Urothelium cell line (cell line): ENCODE data around the gene MAP3K6.
A peak's percentile ranks its signal among the peaks of the same experiment; 100 is the strongest.

Experiments used
- DNase-seq: peaks from one replicate; pipeline ENCODE4 v3.0.0; 2011; ENCODE audit warnings: low spot score, mixed read lengths
- FAIRE-seq: peaks from 2 replicates; lab custom pipeline; 2011; peaks lifted over from hg19 to GRCh38; lab: Jason Lieb, UNC

Gene MAP3K6

GRCh38 chr1:27379564-27380122 lies 12.9 kb upstream of the MAP3K6 start:
- no peak for FAIRE-seq
- DNase-seq = no peak

DNA sequence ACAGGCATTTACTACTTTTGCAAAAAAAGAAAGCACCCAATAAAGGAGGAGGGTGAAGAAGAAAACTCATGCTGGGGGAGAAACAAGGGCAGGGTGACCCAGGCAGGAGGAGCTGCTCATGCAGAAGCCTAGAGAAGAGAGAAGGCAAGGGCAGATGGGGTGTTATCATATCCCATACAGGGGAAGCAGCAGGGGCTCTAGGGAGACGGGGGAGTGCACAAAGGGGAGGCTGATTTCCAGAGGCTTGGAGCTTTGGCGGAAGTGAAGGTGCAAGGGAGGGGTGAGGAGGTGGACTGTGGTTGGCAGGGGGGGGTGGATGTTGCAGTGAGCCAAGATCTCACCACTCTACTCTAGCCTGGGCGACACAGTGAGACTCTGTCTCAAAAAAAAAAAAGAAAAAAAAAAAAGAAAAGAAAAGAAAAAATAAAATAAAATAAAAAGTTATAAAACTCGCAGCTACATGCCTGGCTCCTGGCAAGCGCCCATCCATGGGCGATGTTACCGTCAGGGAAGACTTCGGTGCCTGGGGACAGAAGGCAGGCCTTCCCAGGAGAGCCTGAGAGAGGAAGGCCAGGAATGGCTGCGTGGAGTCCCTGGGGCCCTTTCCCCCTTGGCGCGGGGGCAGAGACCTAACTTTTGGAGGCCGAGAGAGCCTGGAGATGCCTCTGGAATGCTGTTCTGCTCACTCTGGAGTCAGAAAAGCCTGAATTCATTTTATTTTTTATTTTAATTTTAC lies 11.2 kb upstream of the MAP3K6 start:
- FAIRE-seq = no peak

GRCh38 chr1:27374362-27375086 lies 7.8 kb upstream of the MAP3K6 start, which contains the start of gene FCN3:
FCN3 (minus strand) TSS chr1:27374824; CDS start chr1:27374818, 6 bp downstream.
- no peak for FAIRE-seq
- DNase-seq = no peak

More for the DNA sequence above, 11.2 kb upstream of the MAP3K6 start:
- DNase-seq = no peak

DNA sequence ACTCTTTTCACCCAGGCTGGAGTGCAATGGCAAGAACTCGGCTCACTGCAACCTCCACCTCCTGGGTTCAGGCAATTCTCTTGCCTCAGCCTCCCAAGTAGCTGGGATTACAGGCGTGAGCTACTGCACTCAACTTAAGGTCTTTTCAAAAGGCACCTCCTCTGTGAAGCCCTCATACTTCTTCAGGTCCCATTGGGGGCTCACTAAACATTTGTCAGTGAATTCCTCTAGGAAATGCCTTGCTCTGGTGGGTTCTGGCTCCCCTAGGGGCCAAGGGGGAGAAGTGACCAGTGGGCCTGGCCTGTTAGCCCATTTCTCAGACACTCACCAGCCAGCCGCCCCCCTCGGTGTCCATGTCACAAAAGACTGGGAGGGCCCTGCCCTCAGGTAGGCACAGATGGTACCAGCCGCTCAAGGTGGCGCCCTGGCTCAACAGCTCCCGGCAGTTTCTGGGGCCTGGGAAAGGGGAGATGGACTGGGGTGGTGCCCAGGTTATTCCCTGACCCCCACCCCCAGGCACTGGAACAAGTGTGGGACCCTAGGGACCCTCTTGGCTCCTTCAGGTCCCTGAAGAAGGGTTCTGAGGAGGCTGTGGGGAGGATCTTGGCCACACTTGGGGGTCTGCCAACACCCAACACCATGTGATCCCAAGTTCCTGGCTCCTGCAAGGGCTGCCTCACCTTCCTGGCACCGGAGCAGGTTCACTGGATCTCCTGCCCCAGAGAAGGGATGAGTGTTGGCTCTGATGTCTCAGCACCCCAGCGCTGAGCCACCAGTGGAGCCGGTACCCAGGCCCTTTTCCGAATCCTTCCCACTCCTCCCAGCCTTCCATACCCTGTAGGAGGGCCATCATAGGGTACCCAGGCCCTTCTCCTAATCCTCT lies 6.3 kb upstream of the MAP3K6 start:
- no peak for FAIRE-seq
- peak; percentile 41 for DNase-seq

DNA sequence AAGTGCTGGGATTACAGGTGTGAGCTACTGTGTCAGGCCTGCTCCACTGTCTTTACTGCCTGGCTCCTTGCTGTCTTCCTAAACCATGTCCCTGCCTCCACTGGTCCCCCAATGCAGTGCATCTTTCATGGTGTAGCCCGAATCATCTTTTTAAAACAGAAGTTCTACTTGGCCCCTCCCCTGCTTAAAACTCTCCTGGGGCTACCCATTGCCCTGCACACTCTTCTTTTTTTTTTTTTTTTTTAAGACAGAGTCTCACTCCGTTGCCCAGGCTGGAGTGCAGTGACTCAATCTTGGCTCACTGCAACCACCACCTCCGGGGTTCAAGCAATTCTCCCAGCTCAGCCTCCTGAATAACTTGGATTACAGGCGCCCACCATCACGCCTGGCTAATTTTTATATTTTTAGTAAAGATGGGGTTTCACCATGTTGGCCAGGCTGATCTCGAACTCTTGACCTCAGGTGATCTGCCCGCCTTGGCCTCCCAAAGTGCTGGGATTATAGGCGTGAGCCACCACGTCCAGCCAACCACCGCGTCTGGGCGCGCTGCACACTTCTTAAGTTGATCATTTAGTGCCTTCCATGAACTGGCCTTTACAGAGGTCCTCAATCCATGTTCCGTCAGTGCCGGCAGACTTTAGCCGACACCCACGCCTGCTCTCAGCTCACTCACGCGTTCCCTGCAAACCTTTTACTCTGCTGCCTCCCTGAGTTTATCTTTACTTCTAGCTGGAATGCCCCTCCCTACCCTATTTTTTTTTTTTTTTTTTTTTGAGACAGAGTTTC lies 5.5 kb upstream of the MAP3K6 start:
- FAIRE-seq (no peak), DNase-seq (no peak)

DNA sequence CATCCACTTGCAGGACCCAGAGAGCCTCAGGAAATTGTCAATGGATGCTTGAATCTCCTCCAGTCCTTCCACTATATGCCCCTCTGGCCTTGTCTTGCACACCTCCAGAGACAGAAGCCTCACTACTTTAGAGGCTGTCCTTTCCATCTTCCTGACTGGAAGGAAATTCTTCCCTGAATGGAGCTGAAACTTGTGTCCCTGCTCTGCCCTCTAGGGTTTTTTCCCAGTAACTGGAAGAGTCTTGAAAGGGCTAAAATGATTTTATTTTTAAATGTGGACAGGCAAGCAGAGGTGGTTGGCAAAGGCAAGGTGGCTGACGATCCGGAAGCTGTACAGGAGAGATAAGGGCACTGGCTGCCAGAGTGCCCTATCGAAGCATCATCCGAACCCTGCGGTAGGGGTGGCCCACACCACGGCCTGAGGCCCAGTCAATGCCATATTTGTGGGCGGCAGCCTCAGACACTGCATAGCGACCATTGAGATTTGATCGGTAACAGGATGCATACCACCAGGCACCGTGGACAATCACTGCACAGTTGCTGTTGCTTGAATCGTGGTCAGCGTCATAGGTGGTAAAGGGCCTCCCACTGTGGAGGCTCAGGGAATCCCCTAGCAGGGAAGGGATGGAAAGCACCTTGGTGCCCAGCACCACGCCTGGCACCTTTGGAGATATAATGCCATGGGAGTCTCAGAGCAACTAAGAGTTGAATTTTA lies 2.3 kb upstream of the MAP3K6 start:
- DNase-seq = no peak
- no peak for FAIRE-seq

DNA sequence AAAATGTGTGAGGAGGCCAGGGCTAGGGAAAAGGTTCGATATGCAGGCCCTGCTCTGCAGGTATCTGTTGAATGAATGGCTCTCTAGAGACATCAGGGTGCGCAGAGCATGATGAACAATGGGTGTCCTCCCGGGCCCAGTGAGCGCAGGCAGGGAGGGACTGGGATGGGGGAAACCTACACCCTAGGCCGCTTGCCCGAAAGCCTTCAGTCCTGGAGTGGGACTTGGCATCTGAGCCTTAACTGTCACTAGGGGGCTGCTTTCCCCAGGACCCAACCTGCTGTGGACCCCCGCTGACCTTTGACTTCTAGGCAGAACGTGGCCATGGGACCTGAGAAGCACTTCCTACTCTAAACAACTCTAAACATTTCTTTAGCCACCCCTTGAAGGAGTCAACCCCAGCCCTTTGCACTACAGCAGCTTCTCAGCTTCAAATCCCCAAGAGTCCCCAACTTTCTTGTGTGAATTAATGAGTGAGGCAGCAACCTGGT lies 444 bp upstream of the MAP3K6 start:
- FAIRE-seq = no peak
- DNase-seq = no peak

DNA sequence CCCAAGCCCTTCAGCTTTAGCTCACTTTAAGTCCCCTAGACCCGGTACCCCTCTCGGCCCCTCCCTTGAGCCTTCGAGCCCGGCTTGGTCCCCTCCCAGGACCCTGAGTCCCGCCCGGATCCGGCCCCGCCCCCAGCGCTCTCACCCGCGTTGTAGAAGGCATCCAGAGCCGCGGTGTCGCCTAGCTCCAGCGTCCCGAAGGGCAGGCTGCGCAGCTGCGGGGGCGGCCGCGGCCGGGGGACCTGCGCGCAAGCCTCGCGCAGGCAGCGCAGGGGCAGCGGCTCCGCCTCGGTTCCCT lies 699 bp downstream of the MAP3K6 start:
- FAIRE-seq (no peak), DNase-seq (peak; percentile 84)

- DNase-seq (peak; percentile 92), FAIRE-seq (peak; percentile 48)
Observed at GRCh38 chr1:27365372-27366112, 1.2 kb downstream of the MAP3K6 start.

GRCh38 chr1:27364696-27365371 lies 1.9 kb downstream of the MAP3K6 start:
- FAIRE-seq = no peak

GRCh38 chr1:27363766-27364695 lies 2.7 kb downstream of the MAP3K6 start:
- no peak for FAIRE-seq
- no peak for DNase-seq

More at GRCh38 chr1:27364696-27365371, 1.9 kb downstream of the MAP3K6 start:
- DNase-seq = no peak

- DNase-seq = no peak
- no peak for FAIRE-seq
Observed at GRCh38 chr1:27361553-27361952, 5.2 kb downstream of the MAP3K6 start.

DNA sequence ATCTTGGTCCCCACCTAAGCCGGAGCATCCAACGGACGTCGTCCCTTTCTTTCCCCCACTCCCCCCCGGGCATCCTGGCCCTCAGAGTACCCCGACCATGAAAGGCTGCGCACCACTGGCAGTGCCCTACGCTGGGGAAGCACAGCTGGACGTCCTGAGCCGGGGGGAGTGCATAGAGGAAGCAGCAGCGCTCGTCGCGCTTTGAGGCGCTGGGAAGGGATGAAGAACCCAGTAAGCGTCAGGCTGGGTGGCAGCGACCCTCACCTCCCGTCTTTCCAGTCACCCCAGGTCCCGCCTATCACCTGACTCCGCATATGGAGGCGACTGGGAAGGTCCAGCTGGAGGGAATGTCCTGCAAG lies 5.7 kb downstream of the MAP3K6 start:
- DNase-seq (no peak), FAIRE-seq (no peak)

- FAIRE-seq (no peak), DNase-seq (no peak)
Observed at GRCh38 chr1:27360159-27361043, 6.4 kb downstream of the MAP3K6 start.

GRCh38 chr1:27359822-27360158 lies 7.0 kb downstream of the MAP3K6 start:
- FAIRE-seq (no peak), DNase-seq (no peak)

DNA sequence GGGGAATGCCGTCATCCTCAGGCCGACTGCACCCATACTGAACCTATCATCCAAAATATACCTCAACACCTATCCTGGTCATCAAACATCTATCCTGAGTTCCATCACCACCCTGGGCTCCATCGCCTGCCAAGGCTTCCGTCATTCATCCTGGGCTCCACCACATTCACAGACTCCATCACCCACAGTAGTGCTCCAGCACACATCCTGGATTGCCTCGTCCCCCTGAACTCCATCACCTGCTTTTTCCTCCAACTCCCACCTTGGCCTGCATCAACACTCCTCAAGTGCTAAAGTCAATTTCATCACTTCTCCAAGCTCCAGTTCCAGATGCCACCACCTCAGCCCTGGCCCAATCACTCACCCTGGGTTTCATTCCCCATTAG lies 7.8 kb downstream of the MAP3K6 start:
- FAIRE-seq (no peak), DNase-seq (no peak)
